GF-D8 (cell line): ENCODE data around the gene OFD1.
"Not testable (repeated sequence)": the region's sequence is repeated elsewhere in the genome, so short reads cannot be mapped to it uniquely, and the experiment has no call there.

Experiments used
- DNase-seq: peaks from one replicate; lab custom pipeline; 2025; lab: John Stamatoyannopoulos, UW

Gene OFD1

DNA sequence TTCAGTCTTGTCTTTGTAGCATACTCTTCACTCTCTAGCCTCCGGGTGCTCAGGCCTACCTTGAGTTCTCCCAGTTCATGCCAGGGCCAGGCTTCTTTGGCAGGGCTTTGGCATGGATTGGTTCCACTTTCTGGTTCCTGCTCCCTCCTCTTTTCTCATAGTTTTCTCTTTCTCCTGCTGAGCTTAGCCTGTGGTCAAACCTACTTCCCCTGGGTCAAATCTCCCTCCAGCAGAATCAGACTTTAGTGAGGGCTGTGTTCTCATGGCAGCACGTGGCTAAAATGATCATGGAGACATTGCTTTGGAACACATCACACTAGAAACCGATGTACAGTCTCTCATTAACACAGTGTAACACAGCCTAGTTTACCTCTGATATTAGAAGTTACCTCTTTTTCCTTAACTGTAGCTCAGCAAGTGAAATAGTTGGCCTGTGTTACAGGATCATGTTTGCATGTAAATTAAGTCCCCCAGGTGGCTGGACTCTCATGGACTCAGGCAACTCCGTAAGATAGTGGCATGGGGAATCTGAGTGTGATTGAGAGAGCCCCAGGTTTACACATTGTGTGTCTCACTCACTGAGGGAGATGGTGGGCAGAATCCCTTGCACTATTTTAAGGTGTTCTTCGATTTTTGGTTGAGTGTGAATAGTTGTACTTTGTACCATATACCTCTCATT lies 32.3 kb upstream of the OFD1 start:
- DNase-seq: no peak

DNA sequence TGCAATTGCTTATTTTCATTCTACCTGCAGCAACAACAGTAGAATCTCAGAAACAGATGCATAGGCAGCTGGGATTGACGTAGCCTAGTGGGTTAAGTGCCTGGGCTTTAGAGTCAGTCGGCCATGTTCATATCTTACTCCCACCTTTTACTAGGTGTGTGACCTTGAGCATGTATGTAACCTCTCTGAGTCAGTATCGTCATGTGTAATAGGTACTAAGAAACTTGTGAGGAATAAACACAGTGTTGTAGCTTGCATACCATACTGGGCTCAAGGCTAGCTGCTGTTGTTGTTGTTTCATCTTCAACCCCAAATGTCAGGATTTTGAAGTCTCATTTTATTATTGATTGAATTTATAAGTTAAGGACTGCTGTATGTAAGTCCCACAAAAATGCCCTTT lies 31.4 kb upstream of the OFD1 start:
- DNase-seq: no peak

DNA sequence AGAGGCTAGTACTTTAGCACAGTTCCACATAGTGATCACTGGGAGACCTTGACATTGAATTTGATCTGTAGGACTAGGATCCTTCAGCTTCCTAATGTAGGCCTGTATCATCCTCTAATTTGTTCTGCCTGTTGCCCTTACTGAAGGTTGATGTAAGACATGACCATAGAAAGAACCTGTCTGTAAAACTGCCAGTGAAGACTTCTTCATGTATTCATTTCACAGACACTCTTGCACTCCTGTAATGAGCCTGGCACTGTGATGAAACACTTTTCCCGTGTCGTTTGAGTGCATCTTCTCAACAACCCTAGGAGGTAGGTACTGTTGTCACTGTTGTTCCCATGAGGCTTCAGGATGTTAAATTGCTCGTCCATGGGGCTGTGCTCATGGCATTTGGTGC lies 31.0 kb upstream of the OFD1 start:
- no peak for DNase-seq

DNA sequence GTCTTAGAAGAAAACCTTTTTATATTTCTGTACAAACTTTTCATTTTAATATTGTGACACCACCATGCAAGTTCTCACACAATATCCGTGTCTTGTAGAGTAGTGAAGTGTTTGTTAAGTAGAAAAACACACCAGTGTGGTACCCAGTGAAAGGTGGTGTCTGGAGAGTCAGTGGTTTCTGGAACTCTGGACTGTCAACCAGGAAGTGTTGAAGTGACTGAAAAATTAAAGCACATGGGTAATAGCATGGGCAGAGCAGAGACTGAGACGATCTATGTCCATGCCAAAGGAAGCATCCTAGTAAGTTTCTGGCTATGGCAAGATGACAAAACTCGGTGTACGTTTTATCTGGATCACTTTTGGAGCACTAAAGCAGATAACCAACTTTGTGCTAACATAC lies 23.4 kb upstream of the OFD1 start:
- no peak for DNase-seq

DNA sequence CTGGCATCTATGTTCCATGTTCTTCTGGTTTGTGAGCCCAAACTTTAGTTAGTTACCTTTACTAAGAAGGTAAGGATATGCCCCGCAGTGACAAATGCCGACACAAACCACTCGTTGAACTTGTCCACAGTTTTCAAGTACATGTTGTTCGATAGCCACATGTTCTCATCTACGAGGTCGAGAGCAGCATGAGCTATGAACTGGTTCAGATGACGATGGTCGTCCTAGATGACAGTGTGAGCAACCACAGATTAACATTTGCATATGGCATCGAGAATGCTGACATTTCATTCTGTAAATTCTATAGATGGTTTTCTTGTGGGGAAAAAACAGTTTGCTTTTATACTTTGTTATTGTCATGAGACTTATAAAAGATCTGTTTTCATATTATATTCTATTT lies 18.1 kb upstream of the OFD1 start:
- no peak for DNase-seq

DNA sequence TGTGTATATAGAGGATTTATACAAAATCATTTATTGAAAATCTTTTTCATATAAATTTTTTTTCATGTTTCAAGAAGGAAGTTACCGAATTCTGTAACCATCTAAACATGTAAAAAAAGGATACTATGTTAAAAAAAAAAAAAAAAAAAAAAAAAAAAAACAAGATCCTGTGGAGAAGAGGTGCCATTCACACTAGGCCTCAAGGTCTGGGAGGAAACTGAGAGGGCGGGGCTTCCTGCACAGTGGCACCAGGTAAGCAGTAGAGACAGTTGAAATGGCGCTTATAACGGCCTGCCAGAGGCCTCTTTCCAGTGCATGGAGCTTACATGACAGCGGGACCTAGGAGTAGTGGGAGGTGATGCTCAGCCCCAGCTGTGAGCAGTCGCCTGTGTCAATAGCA lies 17.6 kb upstream of the OFD1 start:
- no peak for DNase-seq

DNA sequence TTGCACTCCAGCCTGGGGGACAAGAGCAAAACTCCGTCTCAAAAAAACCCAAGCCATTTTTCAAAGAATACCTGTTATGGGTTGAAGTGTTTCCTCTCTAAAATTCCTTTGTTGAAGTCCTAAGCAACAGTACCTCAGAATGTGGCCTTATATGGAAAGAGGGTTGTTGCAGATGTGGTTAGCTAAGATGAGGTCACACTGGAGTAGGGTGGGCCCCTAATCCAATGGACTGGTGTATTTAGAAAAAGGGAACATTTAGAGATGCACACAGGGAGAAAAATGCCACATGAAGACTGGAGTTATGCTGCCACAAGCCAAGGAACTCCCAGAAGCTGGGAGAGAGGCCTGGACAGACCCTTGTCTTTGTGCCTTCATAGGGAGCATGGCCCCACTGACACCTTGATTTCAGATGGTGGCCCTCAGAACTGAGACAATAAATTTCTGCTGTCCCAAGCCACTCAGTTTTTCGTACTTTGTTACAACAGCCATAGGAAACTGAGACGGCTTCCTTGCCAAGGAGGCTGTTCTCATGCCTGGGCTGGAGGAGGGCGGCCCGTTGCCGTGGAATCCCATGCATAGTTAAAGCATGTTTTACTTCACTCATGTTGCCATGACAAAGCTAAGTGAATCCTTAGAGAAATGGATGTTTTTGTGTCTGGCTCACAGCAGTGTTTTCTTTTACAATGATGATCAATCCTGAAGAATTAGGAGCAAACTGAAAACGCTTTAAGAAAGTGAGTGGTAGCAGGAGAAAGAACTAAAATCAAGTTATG lies 16.7 kb upstream of the OFD1 start:
- DNase-seq: no peak

DNA sequence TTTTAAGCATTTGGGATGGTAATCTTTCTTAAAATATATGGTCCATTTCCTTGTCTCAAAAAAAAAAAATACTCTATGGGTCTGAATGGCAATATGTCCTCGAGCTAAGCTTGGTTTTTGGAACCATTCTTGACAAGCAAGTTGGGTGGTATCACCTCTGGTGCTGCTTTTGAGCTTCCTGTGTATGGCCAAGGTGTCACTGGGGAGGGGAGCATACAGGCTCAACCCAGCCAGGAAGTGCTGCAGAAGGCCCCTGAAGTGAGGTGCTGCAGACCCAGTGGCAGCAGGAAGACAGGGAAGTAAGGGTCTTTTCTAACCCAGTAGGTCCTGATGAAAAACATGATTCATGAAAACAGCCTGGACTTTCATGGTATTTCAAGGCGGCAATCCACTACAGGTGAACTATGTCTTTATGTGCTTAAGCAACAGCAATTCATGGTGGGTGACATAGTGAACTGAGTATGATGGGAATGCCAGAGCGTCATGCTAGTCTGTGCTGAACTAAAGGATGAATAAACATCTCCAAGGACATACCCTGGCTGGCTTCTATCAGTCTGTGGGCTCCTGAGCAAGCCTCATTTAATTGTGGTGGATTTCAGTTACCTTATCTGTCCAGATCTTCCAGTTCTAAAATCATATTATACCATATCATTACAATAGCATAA lies 15.2 kb upstream of the OFD1 start:
- DNase-seq: no peak

DNA sequence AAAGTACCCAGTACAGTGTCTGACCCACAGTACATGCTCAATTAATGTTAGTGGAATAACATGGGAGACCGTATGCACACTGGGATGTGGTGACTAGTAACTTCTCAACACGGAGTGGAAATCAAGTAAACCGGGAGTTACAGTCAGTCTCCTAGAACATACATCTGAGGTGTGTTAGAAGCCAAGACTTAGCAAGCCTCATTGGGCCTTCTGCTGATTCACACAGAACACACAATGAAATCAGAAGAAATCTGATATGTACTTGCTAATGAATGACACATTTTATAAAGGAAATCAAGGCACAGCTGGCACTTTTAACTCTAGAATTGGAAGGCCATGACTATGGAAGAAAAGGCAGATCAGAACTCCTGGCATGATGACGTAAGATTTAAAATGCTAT lies 13.2 kb upstream of the OFD1 start:
- no peak for DNase-seq

DNA sequence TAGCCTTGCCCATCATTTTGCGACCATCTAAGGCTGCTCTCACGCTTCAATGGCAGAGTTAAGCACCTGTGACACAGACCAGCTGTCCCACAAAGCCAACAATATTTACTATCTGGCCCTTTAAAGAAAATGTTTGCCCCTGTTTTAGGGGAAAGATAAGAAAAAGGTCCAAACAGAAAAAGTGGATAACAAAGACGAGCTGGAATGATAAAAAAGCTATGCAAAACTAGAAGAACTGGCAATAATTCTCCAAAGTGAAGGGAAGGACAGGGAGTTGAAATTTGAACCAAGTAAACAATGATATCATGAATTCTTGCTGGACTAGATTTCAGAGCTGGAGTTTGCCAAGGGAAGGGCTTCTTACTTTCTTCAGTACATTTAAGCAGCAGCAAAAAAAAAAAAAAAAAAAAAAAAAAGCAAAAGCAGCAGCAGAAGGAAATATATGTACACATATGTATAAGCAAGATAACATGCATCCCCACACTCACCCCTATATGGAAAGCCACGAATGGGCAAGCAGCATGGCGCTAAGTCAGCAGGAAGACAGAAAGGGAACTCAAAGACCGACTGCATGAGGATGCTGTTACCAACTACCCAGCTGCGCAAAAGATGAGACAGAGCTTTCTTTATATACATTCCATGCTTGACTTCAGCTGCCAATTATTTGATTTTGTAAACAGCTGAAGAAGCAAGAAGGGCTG lies 12.6 kb upstream of the OFD1 start:
- DNase-seq: no peak

DNA sequence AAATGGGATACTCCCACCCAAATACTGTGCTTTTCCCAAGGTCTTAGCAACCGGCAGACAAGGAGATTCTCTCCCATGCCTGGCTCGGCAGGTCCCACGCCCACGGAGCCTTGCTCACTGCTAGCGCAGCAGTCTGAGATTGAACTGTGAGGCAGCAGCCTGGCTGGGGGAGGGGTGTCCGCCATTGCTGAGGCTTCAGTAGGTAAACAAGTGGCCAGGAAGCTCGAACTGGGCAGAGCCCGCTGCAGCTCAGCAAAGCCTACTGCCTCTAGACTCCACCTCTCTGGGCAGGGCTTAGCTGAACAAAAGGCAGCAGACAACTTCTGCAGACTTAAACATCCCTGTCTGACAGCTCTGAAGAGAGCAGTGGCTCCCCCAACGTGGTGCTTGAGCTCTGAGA lies 9.7 kb upstream of the OFD1 start:
- DNase-seq: not testable (repeated sequence)

DNA sequence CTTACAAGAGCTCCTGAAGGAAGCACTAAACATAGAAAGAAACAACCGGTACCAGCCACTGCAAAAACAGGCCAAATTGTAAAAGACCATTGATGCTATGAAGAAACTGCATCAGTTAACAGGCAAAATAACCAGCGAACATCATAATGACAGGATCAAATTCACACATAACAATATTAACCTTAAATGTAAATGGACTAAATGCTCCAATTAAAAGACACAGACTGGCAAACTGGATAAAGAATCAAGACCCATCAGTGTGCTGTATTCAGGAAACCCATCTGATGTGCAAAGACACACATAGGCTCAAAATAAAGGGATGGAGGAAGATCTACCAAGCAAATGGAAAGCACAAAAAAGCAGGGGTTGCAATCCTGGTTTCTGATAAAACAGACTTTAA lies 8.0 kb upstream of the OFD1 start:
- not testable (repeated sequence) for DNase-seq

DNA sequence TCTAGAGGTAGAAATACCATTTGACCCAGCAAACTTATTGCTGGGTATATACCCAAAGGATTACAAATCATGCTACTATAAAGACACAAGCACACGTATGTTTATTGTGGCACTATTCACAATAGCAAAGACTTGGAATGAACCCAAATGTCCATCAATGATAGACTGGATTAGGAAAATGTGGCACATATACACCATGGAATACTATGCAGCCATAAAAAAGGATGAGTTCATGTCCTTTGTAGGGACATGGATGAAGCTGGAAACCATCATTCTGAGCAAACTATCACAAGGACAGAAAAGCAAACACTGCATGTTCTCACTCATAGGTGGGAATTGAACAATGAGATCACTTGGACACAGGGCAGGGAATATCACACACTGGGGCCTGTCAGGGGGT lies 4.0 kb upstream of the OFD1 start:
- not testable (repeated sequence) for DNase-seq

DNA sequence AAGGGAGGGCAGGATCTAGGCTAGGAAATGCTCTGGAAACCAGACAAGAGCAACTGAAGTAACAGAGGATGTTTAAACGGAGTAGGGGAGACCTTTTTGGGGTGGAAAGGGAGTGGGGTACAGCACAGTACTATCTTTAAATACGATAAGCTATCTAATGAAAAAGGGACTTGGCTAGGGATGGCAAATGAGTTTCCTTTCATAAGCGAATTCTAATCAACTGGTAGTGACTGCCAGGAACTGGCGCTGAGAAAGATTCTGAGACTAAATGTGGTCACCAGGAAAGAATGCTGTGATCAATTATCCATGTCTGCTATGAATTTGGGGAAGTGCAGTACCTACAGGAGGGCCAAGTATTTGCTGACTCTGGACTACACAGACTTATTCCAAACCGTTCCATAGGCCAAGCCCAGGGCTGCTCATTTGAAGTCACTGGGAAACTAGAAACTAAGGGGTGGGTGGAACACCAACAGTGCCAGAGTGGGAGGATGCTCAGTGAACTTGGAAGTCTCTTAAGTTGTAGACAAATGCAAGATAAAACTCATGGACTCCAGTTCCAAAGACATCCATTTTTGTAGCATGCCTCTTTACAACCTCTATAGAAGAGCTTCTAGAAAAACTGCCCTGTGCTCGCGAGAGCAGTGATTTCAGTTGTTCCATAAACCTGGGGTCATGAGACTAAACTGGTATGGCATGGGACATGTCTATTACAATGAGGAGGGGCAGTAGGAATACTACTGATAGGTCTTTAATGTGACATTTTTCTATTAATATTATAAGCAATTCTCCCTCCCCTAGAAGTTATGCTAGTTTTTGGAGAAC lies 2.1 kb upstream of the OFD1 start:
- DNase-seq: no peak

DNA sequence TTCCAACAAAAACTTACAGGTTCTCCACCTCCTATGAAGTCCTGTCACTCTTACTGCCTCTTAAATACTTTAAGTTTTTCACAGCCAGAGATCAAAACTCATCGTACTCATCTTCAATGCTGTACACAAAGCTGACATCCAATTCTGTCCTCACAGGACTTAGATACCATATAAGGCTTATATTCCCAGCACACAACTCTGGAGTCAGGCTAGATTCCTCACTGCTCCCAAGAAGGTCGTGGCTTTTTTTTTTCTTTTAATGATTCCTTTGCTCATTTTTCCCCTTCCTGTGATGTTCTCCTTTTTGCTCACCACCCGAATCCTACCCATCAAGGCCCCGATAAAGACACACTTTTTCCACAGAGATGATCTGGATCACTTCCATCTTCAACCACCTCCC lies 1.0 kb upstream of the OFD1 start:
- DNase-seq: no peak

DNA sequence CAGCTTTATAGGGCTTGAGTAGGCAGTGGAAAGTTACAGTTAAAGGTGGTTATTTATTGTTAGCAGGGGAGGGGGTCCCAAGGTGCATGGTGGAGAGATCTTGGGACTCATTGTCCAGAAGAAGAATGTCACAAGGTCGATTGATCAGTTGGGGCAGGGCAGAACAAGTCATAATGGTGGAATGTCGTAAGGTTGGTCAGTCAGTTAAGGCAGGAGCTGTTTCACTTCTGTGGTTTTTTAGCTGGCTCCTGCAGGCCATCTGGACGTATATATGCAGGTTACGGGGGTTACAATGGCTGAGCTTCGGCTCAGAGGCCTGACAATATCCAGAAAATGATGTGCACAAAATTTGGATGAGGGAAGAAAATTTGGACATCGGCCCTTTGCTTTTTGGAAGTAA lies 7.1 kb downstream of the OFD1 start:
- DNase-seq: no peak

DNA sequence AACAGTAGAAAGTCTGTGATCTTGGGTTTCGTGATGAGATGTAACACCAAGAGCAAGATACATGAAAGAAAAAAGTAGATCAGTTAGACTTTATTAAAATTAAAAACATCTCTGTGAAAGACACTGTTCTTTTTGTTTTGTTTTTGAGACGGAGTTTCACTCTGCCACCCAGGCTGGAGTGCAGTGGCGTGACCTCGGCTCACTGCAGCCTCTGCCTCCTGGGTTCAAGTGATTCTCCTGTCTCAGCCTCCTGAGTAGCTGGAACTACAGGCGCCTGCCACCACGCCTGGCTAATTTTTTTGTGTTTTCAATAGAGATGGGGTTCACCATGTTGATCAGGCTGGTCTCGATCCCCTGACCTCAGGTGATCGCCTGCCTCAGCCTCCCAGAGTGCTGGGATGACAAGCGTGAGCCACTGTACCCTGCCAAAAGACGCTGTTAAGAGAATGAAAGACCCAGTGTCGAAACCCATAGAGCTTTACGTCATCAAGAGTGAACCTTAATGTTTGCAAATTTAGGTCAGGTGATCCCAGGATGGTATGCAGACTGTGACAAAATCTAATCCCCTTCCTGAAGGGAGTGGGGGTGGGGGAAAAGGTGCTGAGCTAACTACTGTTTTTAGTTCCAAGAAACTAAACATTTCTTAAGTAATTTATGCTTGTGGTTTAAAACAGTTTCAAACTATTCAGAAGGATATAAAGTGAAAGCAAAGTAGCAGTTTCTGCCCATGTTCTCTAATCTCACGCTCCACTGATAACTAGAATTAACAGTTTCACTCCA lies 8.0 kb downstream of the OFD1 start:
- no peak for DNase-seq

DNA sequence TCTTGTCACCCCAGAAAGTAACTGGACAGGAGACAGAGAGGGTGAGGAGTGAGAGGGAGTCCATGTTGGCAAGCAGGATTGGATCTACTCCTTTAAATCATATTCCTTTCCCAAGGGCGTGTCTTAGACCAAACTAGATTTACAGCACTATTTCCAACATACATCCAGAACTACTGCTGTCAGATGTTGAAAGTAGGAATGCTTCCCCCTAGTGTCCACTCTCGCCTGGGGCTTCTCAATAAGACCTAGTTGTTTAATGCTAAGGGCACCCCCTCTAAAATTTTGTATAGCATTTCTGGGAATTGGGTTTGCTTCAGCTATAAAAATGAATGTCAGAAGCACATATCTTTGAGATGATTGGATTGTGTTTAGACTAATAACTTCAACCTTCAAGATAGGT lies 13.3 kb downstream of the OFD1 start:
- no peak for DNase-seq

DNA sequence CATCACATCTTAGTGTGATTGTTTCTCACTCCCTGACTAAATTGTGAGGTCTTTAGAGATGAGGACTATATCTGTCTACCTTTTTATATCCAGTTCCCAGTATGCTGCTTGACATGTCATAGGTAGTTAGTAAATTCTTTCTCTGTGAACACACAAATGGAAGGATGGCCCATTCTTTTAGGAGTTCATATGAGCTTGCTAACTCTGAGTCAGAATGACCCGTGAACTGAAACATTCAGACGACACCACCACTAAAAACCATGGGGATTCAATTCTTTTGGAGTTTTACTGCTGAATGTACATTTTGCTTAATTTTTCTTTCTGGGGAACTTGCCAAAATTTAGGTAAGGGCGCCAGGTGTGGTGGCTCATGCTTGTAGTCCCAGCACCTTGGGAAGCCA lies 13.9 kb downstream of the OFD1 start:
- no peak for DNase-seq

DNA sequence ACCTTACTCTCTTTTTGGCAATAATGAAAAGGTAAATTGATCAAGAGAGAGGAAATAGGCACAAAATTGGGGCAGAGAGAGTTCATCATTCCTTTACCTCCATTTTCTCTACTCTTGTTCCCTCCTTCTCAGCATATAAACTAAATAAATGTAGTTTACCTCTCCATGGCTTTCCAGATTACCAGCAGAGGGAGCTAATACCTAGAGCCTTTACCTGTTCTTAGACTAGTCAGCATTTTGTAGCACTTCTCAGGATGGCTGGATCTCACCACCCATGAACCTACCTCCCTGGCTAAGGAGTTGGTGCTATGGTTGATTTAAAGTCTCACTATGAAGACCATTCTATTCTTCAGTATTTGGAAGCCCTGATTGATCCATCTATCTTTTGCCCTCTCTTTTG lies 15.7 kb downstream of the OFD1 start:
- no peak for DNase-seq

DNA sequence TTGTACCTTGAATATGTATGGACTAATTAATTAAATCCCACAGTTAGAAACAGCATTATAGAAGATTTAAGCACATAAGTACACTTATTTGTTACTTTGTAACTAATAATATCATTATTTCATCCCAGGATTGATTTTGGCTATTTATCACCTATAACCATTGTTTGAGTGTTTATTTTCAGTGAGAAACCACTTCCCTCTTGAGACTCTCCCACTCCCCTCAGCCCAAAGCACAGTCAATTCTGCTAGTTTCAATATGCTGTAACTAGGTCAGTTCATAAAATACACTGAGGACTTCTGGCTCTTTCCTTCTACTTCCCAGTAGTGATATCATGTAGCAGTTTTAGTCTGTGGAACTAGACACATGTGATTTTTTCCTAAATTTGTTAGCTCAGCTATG lies 16.3 kb downstream of the OFD1 start:
- no peak for DNase-seq
